OCI-M2 (cell line): ENCODE results near the gene SLC16A3.
"Not testable (repeated sequence)": the region's sequence is repeated elsewhere in the genome, so short reads cannot be mapped to it uniquely, and the experiment has no call there.

Source experiments
- DNase-seq: peaks from one replicate; lab custom pipeline; 2025; ENCODE audit not compliant: unreplicated experiment; lab: John Stamatoyannopoulos, UW

Gene SLC16A3

GRCh38 chr17:82228842-82229697, at the start of gene SLC16A3:
SLC16A3 (plus strand) TSS chr17:82229042; CDS start chr17:82236009, 6,967 bp downstream.
- DNase-seq, result no peak

- no peak for DNase-seq
Observed at GRCh38 chr17:82179412-82179811, 49.4 kb upstream of the SLC16A3 start.

- no peak for DNase-seq
Observed at GRCh38 chr17:82179946-82180475, 48.8 kb upstream of the SLC16A3 start.

GRCh38 chr17:82180776-82181528, 47.9 kb upstream of the SLC16A3 start:
- no peak for DNase-seq

- DNase-seq, result no peak
Observed at GRCh38 chr17:82184761-82185160, 44.1 kb upstream of the SLC16A3 start.

GRCh38 chr17:82186221-82186620, 42.6 kb upstream of the SLC16A3 start:
- DNase-seq, result no peak

- DNase-seq, result no peak
Observed at GRCh38 chr17:82187500-82187899, 41.3 kb upstream of the SLC16A3 start.

GRCh38 chr17:82188001-82188961, 40.6 kb upstream of the SLC16A3 start:
- no peak for DNase-seq

GRCh38 chr17:82193050-82193449, 35.8 kb upstream of the SLC16A3 start:
- DNase-seq, result not testable (repeated sequence)

GRCh38 chr17:82193520-82194220, 35.2 kb upstream of the SLC16A3 start:
- DNase-seq, result no peak

- no peak for DNase-seq
Observed at GRCh38 chr17:82194765-82195164, 34.1 kb upstream of the SLC16A3 start.

- DNase-seq, result no peak
Observed at GRCh38 chr17:82195675-82196672, 32.9 kb upstream of the SLC16A3 start.

GRCh38 chr17:82198092-82198491, 30.8 kb upstream of the SLC16A3 start:
- no peak for DNase-seq

- no peak for DNase-seq
Observed at GRCh38 chr17:82199496-82199895, 29.3 kb upstream of the SLC16A3 start.

- DNase-seq, result no peak
Observed at GRCh38 chr17:82200135-82200534, 28.7 kb upstream of the SLC16A3 start.

- DNase-seq, result peak; percentile 46
Observed at GRCh38 chr17:82200743-82201497, 27.9 kb upstream of the SLC16A3 start.

GRCh38 chr17:82201498-82201910, 27.3 kb upstream of the SLC16A3 start:
- DNase-seq, result no peak

GRCh38 chr17:82202981-82203380, 25.9 kb upstream of the SLC16A3 start:
- DNase-seq, result no peak
